ENCODE results near the gene RND3.

Gene RND3

GRCh38 chr2:150487537-150488429, at the start of gene RND3:
TSS of gene RND3 (minus strand) at chr2:150487667. CDS start at chr2:150487417, 250 bp downstream.
- in situ Hi-C loops (cut with HindIII; ENCODE audit: low sequenced_read_pairs), result no loop called here

GRCh38 chr2:150535176-150535575, 47.7 kb upstream of the RND3 start:
- in situ Hi-C loops (cut with HindIII; ENCODE audit: low sequenced_read_pairs), result no loop called here

GRCh38 chr2:150532879-150533278, 45.4 kb upstream of the RND3 start:
- in situ Hi-C loops (cut with HindIII; ENCODE audit: low sequenced_read_pairs), result no loop called here

GRCh38 chr2:150532020-150532419, 44.6 kb upstream of the RND3 start:
- in situ Hi-C loops (cut with HindIII; ENCODE audit: low sequenced_read_pairs), result no loop called here

- in situ Hi-C loops (cut with HindIII; ENCODE audit: low sequenced_read_pairs), result no loop called here
Observed at GRCh38 chr2:150531591-150531990, 44.1 kb upstream of the RND3 start.

GRCh38 chr2:150530168-150530567, 42.7 kb upstream of the RND3 start:
- in situ Hi-C loops (cut with HindIII; ENCODE audit: low sequenced_read_pairs), result no loop called here

- in situ Hi-C loops (cut with HindIII; ENCODE audit: low sequenced_read_pairs), result no loop called here
Observed at GRCh38 chr2:150528861-150529801, 41.7 kb upstream of the RND3 start.

GRCh38 chr2:150526827-150527226, 39.4 kb upstream of the RND3 start:
- in situ Hi-C loops (cut with HindIII; ENCODE audit: low sequenced_read_pairs), result no loop called here

GRCh38 chr2:150526006-150526405, 38.5 kb upstream of the RND3 start:
- in situ Hi-C loops (cut with HindIII; ENCODE audit: low sequenced_read_pairs), result no loop called here

GRCh38 chr2:150522269-150522668, 34.8 kb upstream of the RND3 start:
- in situ Hi-C loops (cut with HindIII; ENCODE audit: low sequenced_read_pairs), result no loop called here

GRCh38 chr2:150520887-150521664, 33.6 kb upstream of the RND3 start:
- in situ Hi-C loops (cut with HindIII; ENCODE audit: low sequenced_read_pairs), result no loop called here

- in situ Hi-C loops (cut with HindIII; ENCODE audit: low sequenced_read_pairs), result no loop called here
Observed at GRCh38 chr2:150520033-150520432, 32.6 kb upstream of the RND3 start.

GRCh38 chr2:150517951-150518680, 30.6 kb upstream of the RND3 start:
- in situ Hi-C loops (cut with HindIII; ENCODE audit: low sequenced_read_pairs), result no loop called here

GRCh38 chr2:150513647-150514046, 26.2 kb upstream of the RND3 start:
- in situ Hi-C loops (cut with HindIII; ENCODE audit: low sequenced_read_pairs), result no loop called here

- in situ Hi-C loops (cut with HindIII; ENCODE audit: low sequenced_read_pairs), result no loop called here
Observed at GRCh38 chr2:150508497-150509137, 21.1 kb upstream of the RND3 start.

- in situ Hi-C loops (cut with HindIII; ENCODE audit: low sequenced_read_pairs), result no loop called here
Observed at GRCh38 chr2:150507071-150507470, 19.6 kb upstream of the RND3 start.

GRCh38 chr2:150505178-150505577, 17.7 kb upstream of the RND3 start:
- in situ Hi-C loops (cut with HindIII; ENCODE audit: low sequenced_read_pairs), result no loop called here

GRCh38 chr2:150495993-150496627, 8.6 kb upstream of the RND3 start:
- in situ Hi-C loops (cut with HindIII; ENCODE audit: low sequenced_read_pairs), result no loop called here

GRCh38 chr2:150495001-150495400, 7.5 kb upstream of the RND3 start:
- in situ Hi-C loops (cut with HindIII; ENCODE audit: low sequenced_read_pairs), result no loop called here

All from DLD1 (cell line).